ENCODE measurements around the gene SCAMP4. TPM values are rescaled to one million over a fixed set of nuclear protein-coding genes. Genes with fewer than 3 reads are reported as not detected.

SCAMP4 gene
- total RNA-seq, 4 donors from 2014 or later = 18.8 to 38.4 (median 26.7) TPM

- Histone ChIP-seq H3K27ac (no peak overlapping the region), H3K9me3 (no peaks in the 10 kb centered on the region), H3K4me3 (no peak overlapping the region), H3K36me3 (no peaks in the 10 kb centered on the region), H3K27me3 (no peaks in the 10 kb centered on the region), H3K4me1 (peaks cover 12 to 16% of the 10 kb centered on the region in 2 donors)
- TF ChIP-seq CTCF (IDR thresholded peaks at IDR 0.05 in 4 of 5, conservative IDR thresholded peaks at IDR 0.05 in 1 of 5) = no peak
- TF ChIP-seq POLR2A (IDR thresholded peaks at IDR 0.05) = no peak
- in situ Hi-C loops (cut with MboI; ENCODE audit: low sequenced_read_pairs in 4 of 4) = no loop called here
- intact Hi-C loops (cut with DNase I; ENCODE audit: low total_unique reads) = no loop called here
- DNase-seq (no peak), ATAC-seq (no peak)
Measured at GRCh38 chr19:1953441-1954094, 48.4 kb downstream of the SCAMP4 start.

- no peak for DNase-seq
- no peak for ATAC-seq
Measured at GRCh38 chr19:1954532-1954933, 49.3 kb downstream of the SCAMP4 start.

GRCh38 chr19:1955171-1956121 is 50.2 kb downstream of the SCAMP4 start:
- Histone ChIP-seq H3K9me3 (no peaks in the 10 kb centered on the region), H3K27me3 (no peaks in the 10 kb centered on the region), H3K27ac (no peak overlapping the region), H3K36me3 (no peaks in the 10 kb centered on the region), H3K4me1 (peaks cover 12 to 16% of the 10 kb centered on the region in 2 donors), H3K4me3 (no peak overlapping the region)
- in situ Hi-C loops (cut with MboI; ENCODE audit: low sequenced_read_pairs in 4 of 4) = no loop called here
- TF ChIP-seq CTCF (IDR thresholded peaks at IDR 0.05 in 4 of 5, conservative IDR thresholded peaks at IDR 0.05 in 1 of 5) = no peak
- TF ChIP-seq POLR2A (IDR thresholded peaks at IDR 0.05) = no peak
- DNase-seq = no peak
- intact Hi-C loops (cut with DNase I; ENCODE audit: low total_unique reads) = no loop called here
- no peak for ATAC-seq

More at GRCh38 chr19:1954532-1954933, 49.3 kb downstream of the SCAMP4 start:
- Histone ChIP-seq H3K27ac (no peak overlapping the region), H3K9me3 (no peaks in the 10 kb centered on the region), H3K4me1 (peaks cover 12 to 16% of the 10 kb centered on the region in 2 donors), H3K4me3 (no peak overlapping the region), H3K27me3 (no peaks in the 10 kb centered on the region), H3K36me3 (no peaks in the 10 kb centered on the region)
- in situ Hi-C loops (cut with MboI; ENCODE audit: low sequenced_read_pairs in 4 of 4) = no loop called here
- TF ChIP-seq CTCF (IDR thresholded peaks at IDR 0.05 in 4 of 5, conservative IDR thresholded peaks at IDR 0.05 in 1 of 5) (no peak), POLR2A (IDR thresholded peaks at IDR 0.05) (no peak)
- intact Hi-C loops (cut with DNase I; ENCODE audit: low total_unique reads) = no loop called here

GRCh38 chr19:1956122-1956494 is 50.9 kb downstream of the SCAMP4 start:
- H3K27me3 ChIP-seq = no peaks in the 10 kb centered on the region
- ATAC-seq = no peak
- no peaks in the 10 kb centered on the region for H3K9me3 ChIP-seq
- no peak for DNase-seq
- intact Hi-C loops (cut with DNase I; ENCODE audit: low total_unique reads) = no loop called here
- H3K4me3 ChIP-seq = no peak overlapping the region
- TF ChIP-seq CTCF (IDR thresholded peaks at IDR 0.05 in 4 of 5, conservative IDR thresholded peaks at IDR 0.05 in 1 of 5) = no peak
- TF ChIP-seq POLR2A (IDR thresholded peaks at IDR 0.05) = no peak
- peaks cover 12 to 16% of the 10 kb centered on the region in 2 donors for H3K4me1 ChIP-seq
- H3K27ac ChIP-seq = no peak overlapping the region
- no peaks in the 10 kb centered on the region for H3K36me3 ChIP-seq
- in situ Hi-C loops (cut with MboI; ENCODE audit: low sequenced_read_pairs in 4 of 4) = no loop called here

Measured in gastrocnemius medialis (tissue), 4 donors.